H9 (cell line): ENCODE results near the gene PRUNE2. TPM values are rescaled to one million over a fixed set of nuclear protein-coding genes. Genes with fewer than 3 reads are reported as not detected.

Experiments
- DNase-seq: peaks from one replicate; pipeline ENCODE4 v3.0.0-alpha.2; 2017
- H2AFZ ChIP-seq: one replicate; pipeline ENCODE4 v1.6.1; 2013; ENCODE audit warnings: mild to moderate bottlenecking, low read length, control low read depth, moderate library complexity
- H2AK5ac ChIP-seq: 2 replicates; pipeline ENCODE4 v1.6.1; 2013; ENCODE audit warnings: low read length, control low read depth, mixed read lengths; ENCODE audit not compliant: insufficient read length
- H2BK120ac ChIP-seq: one replicate; pipeline ENCODE4 v1.6.1; 2013; ENCODE audit warnings: low read depth, mild to moderate bottlenecking, low read length, control low read depth, inconsistent platforms; ENCODE audit not compliant: poor library complexity, severe bottlenecking
- H2BK12ac ChIP-seq: 2 replicates; pipeline ENCODE4 v1.6.1; 2013; ENCODE audit warnings: low read length, control low read depth, mixed read lengths, low read depth; ENCODE audit not compliant: insufficient read length
- H2BK15ac ChIP-seq: 2 replicates; pipeline ENCODE4 v1.6.1; 2013; ENCODE audit warnings: low read depth, low read length, control low read depth
- H2BK20ac ChIP-seq: one replicate; pipeline ENCODE4 v1.6.1; 2013; ENCODE audit warnings: low read depth, mild to moderate bottlenecking, low read length, control low read depth, inconsistent platforms; ENCODE audit not compliant: poor library complexity, severe bottlenecking
- H2BK5ac ChIP-seq: 2 replicates; pipeline ENCODE4 v1.6.1; 2013; ENCODE audit warnings: low read length, control low read depth, mixed read lengths; ENCODE audit not compliant: insufficient read length
- H3K14ac ChIP-seq: 2 replicates; pipeline ENCODE4 v1.6.1; 2013; ENCODE audit warnings: low read length, control low read depth; ENCODE audit not compliant: insufficient read depth
- H3K18ac ChIP-seq: 2 replicates; pipeline ENCODE4 v1.6.1; 2013; ENCODE audit warnings: low read depth, mild to moderate bottlenecking, mixed read lengths, low read length, control low read depth; ENCODE audit not compliant: insufficient read length
- H3K23ac ChIP-seq: 2 replicates; pipeline ENCODE4 v1.6.1; 2013; ENCODE audit warnings: low read length, control low read depth, mixed read lengths, low read depth; ENCODE audit not compliant: insufficient read length
- H3K23me2 ChIP-seq: 2 replicates; pipeline ENCODE4 v1.6.1; 2013; ENCODE audit warnings: low read depth, mild to moderate bottlenecking, mixed read lengths, low read length, control low read depth; ENCODE audit not compliant: insufficient read length, poor library complexity, severe bottlenecking
- H3K27ac ChIP-seq: 2 replicates; pipeline ENCODE4 v1.5.1; 2013; ENCODE audit warnings: low read length, control low read depth, mixed read lengths, low read depth; ENCODE audit not compliant: insufficient read length
- H3K27me3 ChIP-seq: 2 replicates; pipeline ENCODE4 v1.6.1; 2013; ENCODE audit warnings: low read length, control low read depth, inconsistent platforms; ENCODE audit not compliant: insufficient read depth
- H3K4ac ChIP-seq: 2 replicates; pipeline ENCODE4 v1.6.1; 2013; ENCODE audit warnings: low read depth, mild to moderate bottlenecking, control low read depth, inconsistent platforms, low read length, moderate library complexity
- H3K4me1 ChIP-seq: 2 replicates; pipeline ENCODE4 v1.6.1; 2013; ENCODE audit warnings: low read length, control low read depth, inconsistent platforms; ENCODE audit not compliant: insufficient read depth
- H3K4me2 ChIP-seq: 2 replicates; pipeline ENCODE4 v1.6.1; 2013; ENCODE audit warnings: low read length, control low read depth, mixed read lengths; ENCODE audit not compliant: insufficient read length, insufficient read depth
- H3K56ac ChIP-seq: 2 replicates; pipeline ENCODE4 v1.6.1; 2013; ENCODE audit warnings: low read depth, mild to moderate bottlenecking, mixed read lengths, low read length, control low read depth; ENCODE audit not compliant: insufficient read length
- H3K79me1 ChIP-seq: 2 replicates; pipeline ENCODE4 v1.6.1; 2013; ENCODE audit warnings: low read depth, mild to moderate bottlenecking, moderate library complexity, low read length, control low read depth, inconsistent platforms; ENCODE audit not compliant: insufficient read depth, poor library complexity, severe bottlenecking
- H3K79me2 ChIP-seq: 2 replicates; pipeline ENCODE4 v1.6.1; 2013; ENCODE audit warnings: low read length, control low read depth, inconsistent platforms; ENCODE audit not compliant: insufficient read depth
- H3K9ac ChIP-seq: 2 replicates; pipeline ENCODE4 v1.6.1; 2013; ENCODE audit warnings: low read length, control low read depth, mixed read lengths; ENCODE audit not compliant: insufficient read length; ENCODE audit errors: extremely low read depth
- H3K9me3 ChIP-seq: one replicate; pipeline ENCODE4 v1.6.1; 2013; ENCODE audit warnings: low read depth, low read length, inconsistent platforms; ENCODE audit not compliant: control insufficient read depth
- H3T11ph ChIP-seq: one replicate; pipeline ENCODE4 v1.6.1; 2013; ENCODE audit warnings: mild to moderate bottlenecking, low read length, control low read depth, inconsistent platforms
- H4K20me1 ChIP-seq: one replicate; pipeline ENCODE4 v1.6.1; 2013; ENCODE audit not compliant: control insufficient read depth, insufficient read length, insufficient read depth
- H4K5ac ChIP-seq: 2 replicates; pipeline ENCODE4 v1.6.1; 2013; ENCODE audit warnings: low read depth, mild to moderate bottlenecking, mixed read lengths, low read length, control low read depth; ENCODE audit not compliant: insufficient read length
- H4K8ac ChIP-seq: replicated peaks from 2 replicates; pipeline ENCODE4 v1.6.1; 2013; ENCODE audit warnings: low read length, control low read depth, mixed read lengths, low read depth; ENCODE audit not compliant: insufficient read length
- H4K91ac ChIP-seq: 2 replicates; pipeline ENCODE4 v1.6.1; 2013; ENCODE audit warnings: low read depth, mild to moderate bottlenecking, moderate library complexity, mixed read lengths, low read length, control low read depth; ENCODE audit not compliant: insufficient read length
- H3K27ac Mint-ChIP-seq, 3 experiments: 2 replicates in 2 of 3; 3 replicates in 1 of 3; pipeline ENCODE4 v1.8.0; 2020 to 2021; ENCODE audit warnings: mixed read lengths in 3 of 3, mild to moderate bottlenecking in 1 of 3, moderate library complexity in 1 of 3
- H3K27me3 Mint-ChIP-seq: 2 replicates; pipeline ENCODE4 v1.8.0; 2021; ENCODE audit warnings: low read depth, mild to moderate bottlenecking, moderate library complexity, mixed read lengths
- H3K36me3 Mint-ChIP-seq, 3 experiments: 2 replicates in 2 of 3; 3 replicates in 1 of 3; pipeline ENCODE4 v1.8.0; 2020 to 2021; ENCODE audit warnings: low read depth in 3 of 3, mixed read lengths in 3 of 3; ENCODE audit not compliant: insufficient read depth in 1 of 3
- H3K4me1 Mint-ChIP-seq, 2 experiments: 2 replicates each; pipeline ENCODE4 v1.8.0; 2020; ENCODE audit warnings: mixed read lengths in 2 of 2
- H3K4me3 Mint-ChIP-seq, 2 experiments: 2 replicates in 1 of 2; 3 replicates in 1 of 2; pipeline ENCODE4 v1.8.0; 2020 to 2021; ENCODE audit warnings: mild to moderate bottlenecking in 2 of 2, mixed read lengths in 2 of 2, moderate library complexity in 1 of 2
- H3K9me3 Mint-ChIP-seq, 2 experiments: 2 replicates in 1 of 2; 3 replicates in 1 of 2; pipeline ENCODE4 v1.8.0; 2020; ENCODE audit warnings: mild to moderate bottlenecking in 2 of 2, mixed read lengths in 2 of 2, moderate library complexity in 1 of 2
- CTCF ChIP-seq: fragments of 200-600 bp; sonication (generic); conservative IDR thresholded peaks from 3 replicates; pipeline ENCODE4 v1.8.0; 2021; ENCODE audit warnings: antibody characterized with exemption, mild to moderate bottlenecking
- WGBS: extraction: QIAGEN DNeasy Blood & Tissue Kit; methylation state at CpG from one replicate; pipeline ENCODE4 v1.1.7; 2013; ENCODE audit warnings: missing lambda C conversion rate, low lambda C conversion rate, mixed read lengths; ENCODE audit not compliant: insufficient read length; ENCODE audit errors: extremely low coverage; 5-methylcytosine and 5-hydroxymethylcytosine counted together
- total RNA-seq: library from RNA; stranded (reverse); gene quantifications from 2 replicates; pipeline ENCODE4 v1.2.1, GENCODE V29; 2021

The PRUNE2 gene
- total RNA-seq, 1 experiment from 2014 or later = 12.1 TPM

- Histone ChIP-seq H2AK5ac (no peak overlapping the region), H2BK12ac (no peak overlapping the region), H3T11ph (no peak overlapping the region), H3K18ac (no peak overlapping the region), H4K20me1 (no peaks in the 10 kb centered on the region), H3K9ac (no peak overlapping the region), H3K79me1 (no peaks in the 10 kb centered on the region), H2BK20ac (no peak overlapping the region), H3K14ac (no peak overlapping the region), H3K23ac (no peak overlapping the region), H3K9me3 (no peaks in the 10 kb centered on the region), H3K23me2 (no peaks in the 10 kb centered on the region), H3K27ac (no peak overlapping the region), H3K56ac (no peak overlapping the region), H4K91ac (no peak overlapping the region), H4K8ac (no peak overlapping the region), H2AFZ (no peak overlapping the region), H3K4ac (no peak overlapping the region), H3K27me3 (no peaks in the 10 kb centered on the region), H2BK15ac (no peak overlapping the region), H3K79me2 (no peaks in the 10 kb centered on the region), H3K4me2 (no peak overlapping the region), H3K4me1 (no peaks in the 10 kb centered on the region), H4K5ac (no peak overlapping the region), H2BK120ac (no peak overlapping the region), H2BK5ac (no peak overlapping the region)
- Mint-ChIP-seq H3K36me3 (no peaks in the 10 kb centered on the region), H3K4me3 (no peak overlapping the region), H3K27me3 (no peaks in the 10 kb centered on the region), H3K27ac (peak overlapping the region in 1 of 3 experiments; percentile 79; a peak in 2 of 7 replicates), H3K9me3 (no peaks in the 10 kb centered on the region), H3K4me1 (peaks cover 6 to 8% of the 10 kb centered on the region in 2 experiments)
- DNase-seq = no peak
- no CpG with 5 or more reads among the region's 8 CpGs for WGBS
- TF ChIP-seq CTCF = no peak
Observed at GRCh38 chr9:76615177-76615603, 290.7 kb downstream of the PRUNE2 start.
